Urothelium cell line (cell line): Measurements from ENCODE around the gene GPI.
"Not testable (repeated sequence)": the region's sequence is repeated elsewhere in the genome, so short reads cannot be mapped to it uniquely, and the experiment has no call there.

Experiments used
- DNase-seq: peaks from one replicate; pipeline ENCODE4 v3.0.0; 2011; ENCODE audit warnings: low spot score, mixed read lengths
- FAIRE-seq: peaks from 2 replicates; lab custom pipeline; 2011; peaks lifted over from hg19 to GRCh38; lab: Jason Lieb, UNC

GPI gene

GRCh38 chr19:34364830-34365462, at the start of gene GPI:
Gene GPI (plus strand): TSS chr19:34365196. CDS start chr19:34365267, 71 bp downstream.
- no peak for FAIRE-seq
- DNase-seq, result peak; percentile 75

DNA sequence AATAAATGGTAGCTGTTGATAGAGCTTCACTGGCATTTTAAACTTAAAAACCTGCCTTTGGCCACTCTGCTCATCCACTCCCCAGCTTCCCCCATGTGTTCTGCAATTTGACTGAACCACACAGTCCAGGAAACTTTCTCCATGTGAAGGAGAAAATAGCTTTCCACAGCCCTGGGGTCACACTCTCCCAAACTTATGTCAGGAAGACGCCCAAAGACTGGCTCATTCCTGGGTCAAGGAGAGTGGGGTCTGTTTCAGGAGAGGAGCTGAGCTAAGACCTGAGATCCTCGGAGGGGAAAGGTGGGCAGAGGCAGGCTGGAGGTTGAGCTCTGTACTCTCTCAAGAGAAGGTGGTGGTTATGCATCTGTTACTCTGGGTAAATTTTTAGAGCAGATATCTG, 48.7 kb upstream of the GPI start:
- no peak for FAIRE-seq

DNA sequence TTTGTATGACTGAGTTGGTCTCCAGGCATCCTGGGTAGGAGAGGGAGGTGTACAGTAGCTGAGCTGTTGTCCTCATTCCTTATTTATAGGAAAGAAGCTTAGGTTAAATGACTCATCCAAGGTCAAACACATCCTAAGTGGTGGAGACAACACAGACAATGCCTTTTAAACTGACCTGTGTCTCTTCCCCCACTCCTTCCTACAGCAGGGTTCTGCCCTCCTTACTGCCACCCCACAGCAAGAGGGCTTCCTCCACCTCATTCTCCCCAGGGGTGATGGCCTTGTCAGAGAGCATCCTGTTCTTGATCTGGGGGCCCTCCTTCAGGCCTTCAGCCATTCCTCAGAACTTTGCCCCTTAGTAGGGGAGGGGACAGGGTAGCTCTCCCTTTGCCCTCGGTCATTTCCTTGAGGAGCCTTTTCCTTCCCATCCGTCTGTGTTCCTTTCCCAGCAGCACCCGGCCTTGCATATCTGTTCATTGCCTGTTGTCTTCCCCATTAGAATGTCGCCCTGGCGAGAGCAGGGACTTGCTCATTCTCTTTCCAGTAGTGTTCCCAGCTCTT, 48.2 kb upstream of the GPI start:
- no peak for FAIRE-seq
- DNase-seq, result peak; percentile 29

More for the DNA sequence above, 48.7 kb upstream of the GPI start:
- no peak for DNase-seq

DNA sequence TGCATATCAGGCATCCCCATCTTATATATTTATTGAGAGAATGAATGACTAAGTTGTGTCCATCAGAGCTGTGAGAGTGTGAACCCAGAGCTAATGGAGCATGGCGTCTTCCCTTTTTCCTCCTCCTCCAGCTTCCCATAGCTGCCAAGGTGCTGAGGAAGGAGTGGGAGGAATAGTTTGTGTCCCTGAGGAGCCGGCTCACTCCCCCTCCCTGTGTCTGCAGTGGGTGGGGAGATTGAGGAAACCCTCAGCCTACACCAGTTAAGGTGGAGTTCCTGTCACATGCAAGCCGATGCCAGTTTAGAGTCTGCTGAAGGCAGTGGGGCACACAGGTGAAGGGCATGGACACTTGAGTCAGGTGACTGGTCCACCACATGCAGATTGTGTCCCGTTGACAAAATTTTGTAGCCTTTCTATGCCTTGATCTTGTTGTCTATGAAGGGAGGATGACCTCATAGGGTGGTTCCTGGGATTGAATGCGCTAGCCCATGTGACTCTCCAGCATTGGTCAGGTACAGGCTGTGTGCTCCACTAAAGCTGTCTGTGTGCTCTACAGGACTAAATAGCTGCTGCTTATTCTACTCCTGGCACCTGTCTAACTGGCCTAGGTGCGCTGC, 47.6 kb upstream of the GPI start:
- no peak for FAIRE-seq
- no peak for DNase-seq

- no peak for FAIRE-seq
- DNase-seq, result no peak
These were observed 45.8 kb upstream of the GPI start for GRCh38 chr19:34319230-34319585.

DNA sequence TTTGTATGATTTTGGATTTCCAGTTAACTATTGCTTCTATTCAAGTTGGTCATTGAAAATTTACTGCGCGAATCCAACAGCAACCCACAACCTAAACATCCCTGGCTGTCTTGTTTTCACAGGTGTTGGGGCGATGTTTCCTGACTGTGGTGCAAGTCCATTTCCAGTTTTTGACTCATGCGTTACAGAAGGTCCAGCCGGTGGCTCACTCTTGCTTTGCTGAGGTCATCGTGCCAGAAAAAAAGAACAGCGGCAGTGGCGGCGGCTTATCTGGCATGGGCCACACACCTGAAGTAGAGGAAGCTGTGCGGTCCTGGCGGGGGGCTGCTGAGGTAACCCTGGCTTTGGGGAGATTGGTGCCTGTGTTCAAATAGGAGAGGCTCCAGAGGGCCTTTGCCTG, 45.2 kb upstream of the GPI start:
- FAIRE-seq, result no peak
- no peak for DNase-seq

- FAIRE-seq (no peak), DNase-seq (no peak)
These were observed 44.7 kb upstream of the GPI start for GRCh38 chr19:34320277-34320676.

DNA sequence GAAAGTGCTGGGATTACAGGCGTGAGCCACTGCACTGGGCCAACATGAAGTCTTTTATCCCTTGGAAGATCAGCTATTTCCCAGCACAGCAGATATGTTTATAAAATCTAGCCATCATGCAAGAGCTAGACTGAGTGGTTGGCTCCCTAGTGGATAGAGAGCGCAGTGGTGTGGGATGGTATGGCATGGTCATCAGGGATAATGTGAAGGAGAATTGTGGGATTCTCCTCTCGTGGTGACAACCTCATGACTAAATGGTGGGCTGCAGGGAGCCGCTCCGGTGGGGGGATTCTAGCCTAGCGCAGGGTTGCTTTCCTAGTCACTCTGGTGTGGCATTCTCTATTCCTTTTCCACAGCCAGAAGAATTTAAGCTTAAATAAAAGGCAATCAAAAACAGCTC, 43.3 kb upstream of the GPI start:
- FAIRE-seq (no peak), DNase-seq (no peak)

DNA sequence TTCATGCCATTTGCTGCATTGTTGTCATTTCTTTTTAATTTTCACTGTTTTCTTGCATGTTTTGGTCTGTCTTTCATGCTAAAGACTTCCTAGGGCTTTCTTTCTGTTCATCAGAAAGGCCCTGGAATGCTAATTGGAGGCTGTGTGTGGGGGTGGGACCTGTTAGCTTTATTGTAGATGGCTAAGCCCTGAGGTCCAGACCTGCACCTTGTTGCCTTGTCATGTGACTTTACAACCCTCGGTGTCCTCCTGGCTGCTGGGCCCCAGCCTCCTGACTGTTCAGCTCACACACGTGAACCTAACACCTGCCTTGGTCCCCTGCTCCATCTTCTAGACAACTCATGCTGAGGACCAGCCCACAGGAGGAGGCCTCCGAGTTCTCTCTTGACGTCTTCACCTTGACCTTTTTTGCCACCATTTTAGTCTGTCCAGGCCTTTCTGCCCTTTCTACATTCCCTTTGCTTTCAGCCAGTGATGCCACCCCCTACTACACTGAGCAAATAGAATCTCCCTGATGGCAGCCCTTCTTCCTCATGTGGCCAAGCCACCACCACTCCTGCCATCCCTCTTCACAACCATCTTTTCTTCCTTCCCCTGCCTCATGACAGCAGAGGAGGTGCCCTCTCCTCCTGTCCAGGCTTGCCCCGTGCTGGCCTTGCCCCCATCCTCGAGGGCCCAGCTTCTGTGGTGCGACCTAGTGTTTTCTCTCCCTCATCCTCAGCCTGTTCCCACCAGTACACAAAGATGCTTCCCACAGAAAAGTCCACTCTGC, 41.4 kb upstream of the GPI start:
- DNase-seq (no peak), FAIRE-seq (no peak)

GRCh38 chr19:34324320-34324719, 40.7 kb upstream of the GPI start:
- no peak for FAIRE-seq
- no peak for DNase-seq

GRCh38 chr19:34325181-34325580, 39.8 kb upstream of the GPI start:
- DNase-seq, result no peak
- FAIRE-seq, result no peak

GRCh38 chr19:34325981-34326787, 38.8 kb upstream of the GPI start:
- DNase-seq (no peak), FAIRE-seq (no peak)

GRCh38 chr19:34327851-34328250, 37.1 kb upstream of the GPI start:
- FAIRE-seq (no peak), DNase-seq (no peak)

DNA sequence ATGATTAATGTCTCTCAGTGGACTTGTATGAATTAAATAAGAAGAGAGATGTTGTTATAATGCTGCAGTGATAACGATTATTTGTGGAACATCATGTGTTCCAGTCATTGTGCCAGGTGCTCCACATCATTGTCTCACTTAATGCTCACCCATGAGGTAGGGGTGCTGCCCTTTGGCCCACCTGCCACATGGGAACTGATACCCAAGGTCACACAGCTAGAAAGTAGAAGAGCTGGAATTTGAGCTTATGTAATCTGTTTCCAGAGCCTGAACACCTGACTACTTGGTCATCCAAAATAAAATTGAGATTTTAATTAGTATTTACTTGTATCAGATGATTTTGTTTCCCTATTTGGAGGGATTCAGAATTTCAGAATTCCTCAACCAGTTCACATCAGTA, 36.0 kb upstream of the GPI start:
- FAIRE-seq (no peak), DNase-seq (no peak)

DNA sequence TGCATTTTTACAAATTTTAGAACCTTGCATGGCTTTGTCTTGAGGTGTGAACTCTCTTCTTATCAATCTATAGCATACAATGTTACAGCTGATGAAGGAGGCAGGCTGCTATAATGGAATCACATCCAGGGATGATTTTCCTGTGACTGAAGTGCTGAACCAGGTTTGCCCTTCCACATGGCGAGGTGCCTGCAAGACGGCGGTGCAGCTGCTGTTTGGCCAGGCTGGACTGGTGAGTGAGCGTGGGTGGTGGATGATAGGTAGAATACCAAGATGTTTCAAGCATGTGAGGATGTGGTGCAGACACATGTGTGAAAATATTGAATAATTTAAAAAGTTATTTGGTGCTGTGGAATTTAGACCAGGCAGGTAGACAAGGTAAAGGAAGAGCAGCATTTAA, 34.9 kb upstream of the GPI start:
- no peak for DNase-seq
- no peak for FAIRE-seq

DNA sequence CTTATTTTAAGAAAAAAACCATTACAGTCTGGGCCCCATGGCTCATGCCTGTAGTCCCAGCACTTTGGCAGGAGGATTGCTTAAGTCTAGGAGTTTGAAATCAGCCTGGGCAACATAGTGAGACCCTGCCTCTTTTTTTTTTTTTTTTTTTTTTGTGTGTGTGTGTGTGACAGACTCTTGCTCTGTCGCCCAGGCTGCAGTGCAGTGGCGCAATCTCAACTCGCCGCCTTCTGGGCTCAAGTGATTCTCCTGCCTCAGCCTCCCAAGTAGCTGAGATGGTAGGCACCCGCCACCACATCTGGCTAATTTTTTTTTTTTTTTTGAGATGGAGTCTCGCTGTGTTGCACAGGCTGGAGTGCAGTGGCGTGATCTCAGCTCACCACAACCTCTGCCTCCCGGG, 34.4 kb upstream of the GPI start:
- FAIRE-seq, DNase-seq: not testable (repeated sequence)

DNA sequence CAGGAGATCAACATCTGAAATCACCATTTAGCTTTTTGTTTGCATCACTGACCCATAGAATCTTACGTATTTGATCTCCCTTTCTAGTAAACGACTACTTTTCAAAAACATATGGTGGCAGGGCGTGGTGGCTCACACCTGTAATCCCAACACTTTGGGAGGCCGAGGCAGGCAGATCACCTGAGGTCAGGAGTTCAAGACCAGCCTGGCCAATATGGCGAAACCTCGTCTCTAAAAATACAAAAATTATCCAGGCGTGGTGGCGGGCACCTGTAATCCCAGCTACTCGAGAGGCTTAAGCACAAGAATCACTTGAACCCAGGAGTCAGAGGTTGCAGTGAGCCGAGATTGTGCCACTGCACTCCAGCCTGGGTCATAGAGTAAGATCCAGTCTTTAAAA, 33.4 kb upstream of the GPI start:
- DNase-seq, FAIRE-seq: not testable (repeated sequence)

DNA sequence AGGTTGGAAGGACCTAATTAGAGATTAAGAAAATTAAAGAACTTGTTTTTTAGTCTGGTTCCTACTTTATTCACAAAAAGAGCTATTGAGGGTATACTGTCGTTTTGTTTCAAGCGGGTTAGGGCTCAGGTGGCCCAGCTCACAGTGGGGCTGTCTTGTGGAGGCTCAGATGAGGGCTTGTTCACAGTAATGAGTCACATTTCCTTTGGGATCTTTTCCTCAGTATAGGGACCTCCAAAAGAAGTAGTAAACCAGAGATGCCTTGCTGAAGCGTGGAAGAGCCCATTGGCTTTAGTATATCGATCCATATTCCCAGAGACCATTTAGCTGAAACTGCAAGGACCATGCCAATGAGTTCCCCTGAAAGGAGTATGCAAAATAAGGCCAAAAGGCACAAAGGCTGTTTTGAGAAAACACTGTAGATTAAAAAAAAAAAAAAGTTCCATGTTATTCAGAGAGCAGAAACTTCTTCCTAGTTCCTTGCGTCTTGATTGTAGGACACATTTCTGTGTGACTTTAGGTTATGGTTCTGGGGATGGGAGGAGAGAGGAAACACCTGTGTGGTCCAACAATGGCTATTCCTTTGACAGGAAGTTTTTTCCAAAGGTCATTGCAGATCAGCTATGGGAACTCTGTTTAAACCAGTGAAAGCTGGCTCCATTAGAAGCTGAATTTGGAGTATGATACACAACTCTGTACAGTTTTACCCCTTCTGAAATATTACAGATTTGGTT, 32.8 kb upstream of the GPI start:
- DNase-seq, result no peak
- FAIRE-seq, result no peak

- FAIRE-seq (no peak), DNase-seq (no peak)
These were observed 29.1 kb upstream of the GPI start for GRCh38 chr19:34335914-34336313.

DNA sequence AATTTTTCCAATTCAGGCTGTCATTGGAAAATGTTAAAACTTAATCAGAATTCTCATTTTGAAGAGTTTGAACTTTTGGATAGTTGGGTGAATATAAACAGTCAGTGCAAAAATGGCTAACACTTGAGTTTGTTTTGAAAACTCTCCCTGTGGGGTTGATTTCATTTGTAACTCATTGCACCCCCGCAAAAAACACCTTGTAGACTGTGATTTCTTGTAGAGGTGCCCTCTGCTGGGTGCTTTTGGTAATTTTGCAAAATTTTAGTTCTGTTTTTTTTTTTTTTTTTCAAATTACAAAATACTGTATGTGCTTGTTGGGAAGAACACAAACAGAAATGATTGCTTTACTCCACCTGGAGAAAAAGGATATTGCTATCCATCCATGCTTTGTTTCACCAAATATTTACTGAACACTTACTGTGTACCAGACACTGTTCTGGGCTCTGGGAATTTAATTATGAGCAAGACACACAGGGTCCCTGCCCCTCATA, 28.2 kb upstream of the GPI start:
- FAIRE-seq (no peak), DNase-seq (peak; percentile 30)
